Mesothelial cell of epicardium (in vitro differentiated cells): ENCODE data around the gene CHST11. TPM values are rescaled to one million over a fixed set of nuclear protein-coding genes. Genes with fewer than 3 reads are reported as not detected.

Experiments used
- DNase-seq, 2 experiments: peaks; one replicate each; pipeline ENCODE4 v3.0.0; 2021; ENCODE audit warnings: low spot score in 2 of 2; ENCODE audit not compliant: unreplicated experiment in 2 of 2
- H3K27ac Mint-ChIP-seq: 2 replicates; pipeline ENCODE4 v1.8.0; 2021; ENCODE audit warnings: mixed read lengths
- H3K27me3 Mint-ChIP-seq: 2 replicates; pipeline ENCODE4 v1.8.0; 2021; ENCODE audit warnings: low read depth, mixed read lengths
- H3K36me3 Mint-ChIP-seq: 2 replicates; pipeline ENCODE4 v1.8.0; 2021; ENCODE audit warnings: mixed read lengths
- H3K4me1 Mint-ChIP-seq: 2 replicates; pipeline ENCODE4 v1.8.0; 2021; ENCODE audit warnings: mixed read lengths
- H3K4me3 Mint-ChIP-seq: 2 replicates; pipeline ENCODE4 v1.8.0; 2021; ENCODE audit warnings: mild to moderate bottlenecking, moderate library complexity, mixed read lengths
- H3K9me3 Mint-ChIP-seq: 2 replicates; pipeline ENCODE4 v1.8.0; 2021; ENCODE audit warnings: mixed read lengths
- total RNA-seq: library from RNA; stranded (reverse); gene quantifications from 3 replicates; pipeline ENCODE4 v1.2.1, GENCODE V29; 2021
- TF ChIP-seq, protein P1 (sequence below): fragments of 200-600 bp; sonication (generic); IDR thresholded peaks from one replicate; pipeline ENCODE4 v1.5.0; 2021; ENCODE audit warnings: antibody characterized with exemption; ENCODE audit not compliant: unreplicated experiment

CHST11 gene
- total RNA-seq, 1 donor from 2014 or later: 15.0 TPM

DNA sequence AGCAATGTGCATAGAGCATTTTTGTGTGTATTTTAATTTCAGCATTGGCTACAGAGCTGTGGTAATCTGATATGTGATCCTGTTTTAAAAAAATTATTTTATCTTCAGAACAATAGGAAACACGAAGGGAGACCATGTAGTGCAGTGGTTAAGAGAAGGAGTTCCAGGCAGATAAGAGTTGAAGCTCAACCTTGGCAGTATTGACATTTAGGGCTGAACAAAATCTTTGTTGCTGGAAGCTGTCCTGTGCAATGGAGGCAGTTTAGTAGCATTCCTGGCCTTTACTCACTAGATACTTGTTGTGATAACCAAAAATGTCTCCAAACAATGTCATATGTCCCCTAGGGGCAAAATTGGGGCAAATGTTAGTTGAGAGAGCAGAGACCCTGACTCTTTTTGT is 59.2 kb downstream of the CHST11 start:
- H3K4me1 Mint-ChIP-seq: peaks cover 17% of the 10 kb centered on the region
- H3K27ac Mint-ChIP-seq: no peak overlapping the region
- H3K9me3 Mint-ChIP-seq: no peaks in the 10 kb centered on the region

GRCh38 chr12:104516821-104517220 is 60.1 kb downstream of the CHST11 start:
- Mint-ChIP-seq H3K4me3 (no peak overlapping the region), H3K27ac (no peak overlapping the region), H3K4me1 (peaks cover 15% of the 10 kb centered on the region), H3K36me3 (no peaks in the 10 kb centered on the region), H3K9me3 (no peaks in the 10 kb centered on the region), H3K27me3 (no peaks in the 10 kb centered on the region)
- TF ChIP-seq, protein P1, sequence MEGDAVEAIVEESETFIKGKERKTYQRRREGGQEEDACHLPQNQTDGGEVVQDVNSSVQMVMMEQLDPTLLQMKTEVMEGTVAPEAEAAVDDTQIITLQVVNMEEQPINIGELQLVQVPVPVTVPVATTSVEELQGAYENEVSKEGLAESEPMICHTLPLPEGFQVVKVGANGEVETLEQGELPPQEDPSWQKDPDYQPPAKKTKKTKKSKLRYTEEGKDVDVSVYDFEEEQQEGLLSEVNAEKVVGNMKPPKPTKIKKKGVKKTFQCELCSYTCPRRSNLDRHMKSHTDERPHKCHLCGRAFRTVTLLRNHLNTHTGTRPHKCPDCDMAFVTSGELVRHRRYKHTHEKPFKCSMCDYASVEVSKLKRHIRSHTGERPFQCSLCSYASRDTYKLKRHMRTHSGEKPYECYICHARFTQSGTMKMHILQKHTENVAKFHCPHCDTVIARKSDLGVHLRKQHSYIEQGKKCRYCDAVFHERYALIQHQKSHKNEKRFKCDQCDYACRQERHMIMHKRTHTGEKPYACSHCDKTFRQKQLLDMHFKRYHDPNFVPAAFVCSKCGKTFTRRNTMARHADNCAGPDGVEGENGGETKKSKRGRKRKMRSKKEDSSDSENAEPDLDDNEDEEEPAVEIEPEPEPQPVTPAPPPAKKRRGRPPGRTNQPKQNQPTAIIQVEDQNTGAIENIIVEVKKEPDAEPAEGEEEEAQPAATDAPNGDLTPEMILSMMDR: no peak
- no peak for DNase-seq

More for the DNA sequence above, 59.2 kb downstream of the CHST11 start:
- TF ChIP-seq, protein P1: no peak
- DNase-seq: no peak
- no peaks in the 10 kb centered on the region for H3K27me3 Mint-ChIP-seq
- H3K36me3 Mint-ChIP-seq: no peaks in the 10 kb centered on the region
- H3K4me3 Mint-ChIP-seq: no peak overlapping the region

GRCh38 chr12:104517880-104518279 is 61.1 kb downstream of the CHST11 start:
- no peaks in the 10 kb centered on the region for H3K36me3 Mint-ChIP-seq
- H3K4me3 Mint-ChIP-seq: no peak overlapping the region
- H3K27me3 Mint-ChIP-seq: no peaks in the 10 kb centered on the region
- H3K9me3 Mint-ChIP-seq: no peaks in the 10 kb centered on the region
- no peak for DNase-seq
- TF ChIP-seq, protein P1: no peak
- H3K27ac Mint-ChIP-seq: no peak overlapping the region
- H3K4me1 Mint-ChIP-seq: peaks cover 18% of the 10 kb centered on the region

DNA sequence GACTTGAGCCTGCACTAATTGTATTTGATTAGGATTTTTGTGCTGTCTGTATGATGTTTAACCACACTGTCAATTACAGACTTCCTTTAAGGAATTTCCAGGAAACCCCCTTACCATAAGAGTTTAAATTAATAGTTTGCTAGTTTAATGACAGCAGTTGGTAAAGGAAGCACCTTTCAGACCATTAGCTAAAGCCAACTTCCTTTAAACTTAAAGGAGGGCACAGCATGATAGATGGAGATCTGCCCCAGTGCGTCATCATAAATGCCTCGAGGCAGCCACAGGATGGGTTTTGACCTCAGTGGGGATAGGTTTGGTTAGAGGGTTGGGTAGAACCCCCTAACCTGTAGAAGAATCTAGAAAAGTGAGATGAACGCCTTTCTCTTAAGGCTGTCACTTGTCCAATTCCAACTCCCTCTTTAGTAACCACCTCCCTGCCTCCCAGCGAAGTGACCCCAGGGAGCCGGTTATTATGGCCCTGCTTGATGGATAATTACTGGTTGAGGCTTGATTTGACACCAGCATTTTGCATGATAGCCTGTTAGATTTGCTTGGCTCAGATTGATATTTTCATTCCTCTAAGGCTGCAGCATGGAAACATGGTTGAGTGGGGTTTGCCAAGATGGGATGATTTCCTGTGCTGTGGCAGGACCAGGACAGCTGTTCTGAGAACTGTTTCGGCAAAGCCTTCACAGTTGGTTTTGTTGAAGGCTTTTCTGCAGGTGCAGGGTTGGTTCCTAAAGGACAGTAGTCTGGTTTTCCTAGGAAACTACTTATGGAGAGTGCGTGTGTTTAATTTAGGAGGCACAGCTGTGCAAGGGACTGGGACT is 62.7 kb downstream of the CHST11 start:
- no peaks in the 10 kb centered on the region for H3K36me3 Mint-ChIP-seq
- no peaks in the 10 kb centered on the region for H3K9me3 Mint-ChIP-seq
- no peaks in the 10 kb centered on the region for H3K27me3 Mint-ChIP-seq
- H3K4me3 Mint-ChIP-seq: no peak overlapping the region
- TF ChIP-seq, protein P1: no peak
- no peak for DNase-seq
- peaks cover 29% of the 10 kb centered on the region for H3K4me1 Mint-ChIP-seq
- no peak overlapping the region for H3K27ac Mint-ChIP-seq

DNA sequence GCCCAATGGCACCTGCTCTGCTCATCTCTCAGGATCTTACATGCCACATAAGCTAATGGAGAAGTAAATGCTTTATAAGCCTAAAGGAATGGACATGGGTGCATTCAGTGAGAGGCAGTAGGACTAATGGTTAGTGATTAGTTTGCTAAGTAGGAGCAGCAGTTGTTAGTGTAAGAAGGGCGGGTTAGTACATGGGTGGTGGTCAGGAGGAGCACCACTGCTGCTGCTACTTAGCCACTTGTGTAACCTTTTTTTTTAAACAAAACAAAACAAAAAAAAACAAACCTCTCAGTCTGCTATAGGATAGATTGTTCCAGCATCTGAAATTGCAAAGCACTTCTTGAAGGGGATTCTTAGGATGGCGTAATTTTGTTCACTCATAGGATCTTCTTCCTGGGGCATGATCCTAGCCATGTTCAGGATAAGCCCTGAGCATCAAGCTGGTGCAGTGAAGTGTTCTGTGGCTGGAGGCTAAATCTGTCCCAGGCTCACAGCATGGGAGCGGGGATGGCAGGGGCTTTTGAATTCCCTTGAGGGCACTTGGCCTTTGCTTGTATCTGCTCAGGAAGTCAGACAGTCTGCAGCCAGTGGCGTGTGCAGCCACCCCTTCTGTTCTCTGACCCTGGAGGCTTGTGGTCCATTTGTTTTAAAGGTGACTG is 63.6 kb downstream of the CHST11 start:
- H3K9me3 Mint-ChIP-seq: no peaks in the 10 kb centered on the region
- DNase-seq: no peak

More for the DNA sequence above, 63.6 kb downstream of the CHST11 start:
- Mint-ChIP-seq H3K27me3 (no peaks in the 10 kb centered on the region), H3K27ac (no peak overlapping the region), H3K4me3 (no peak overlapping the region), H3K36me3 (no peaks in the 10 kb centered on the region), H3K4me1 (peaks cover 34% of the 10 kb centered on the region)
- TF ChIP-seq, protein P1: no peak
